Iris pigment epithelial cell (primary cell): Measurements from ENCODE around the gene RARS1.

ENCODE experiments used
- DNase-seq: peaks from one replicate; pipeline ENCODE4 v3.0.0-alpha.2; 2011; ENCODE audit warnings: low read depth

Gene RARS1

GRCh38 chr5:168562279-168562678, 76.0 kb downstream of the RARS1 start:
- DNase-seq: no peak

GRCh38 chr5:168563959-168564358, 77.7 kb downstream of the RARS1 start:
- DNase-seq: no peak

GRCh38 chr5:168568738-168569137, 82.5 kb downstream of the RARS1 start:
- DNase-seq: no peak
